ENCODE data around the gene TANK.

- TF ChIP-seq POLR2A (IDR thresholded peaks at IDR 0.05) (no peak), CTCF (IDR thresholded peaks at IDR 0.05) (no peak)
These were observed 68.4 kb downstream of the TANK start for GRCh38 chr2:161228511-161229240.
